Measurements from ENCODE around the gene GRM7.

GRM7 gene

GRCh38 chr3:7610634-7611033 lies 749.7 kb downstream of the GRM7 start:
- no peak for DNase-seq

GRCh38 chr3:7615043-7615442 lies 754.1 kb downstream of the GRM7 start:
- no peak for DNase-seq

DNA sequence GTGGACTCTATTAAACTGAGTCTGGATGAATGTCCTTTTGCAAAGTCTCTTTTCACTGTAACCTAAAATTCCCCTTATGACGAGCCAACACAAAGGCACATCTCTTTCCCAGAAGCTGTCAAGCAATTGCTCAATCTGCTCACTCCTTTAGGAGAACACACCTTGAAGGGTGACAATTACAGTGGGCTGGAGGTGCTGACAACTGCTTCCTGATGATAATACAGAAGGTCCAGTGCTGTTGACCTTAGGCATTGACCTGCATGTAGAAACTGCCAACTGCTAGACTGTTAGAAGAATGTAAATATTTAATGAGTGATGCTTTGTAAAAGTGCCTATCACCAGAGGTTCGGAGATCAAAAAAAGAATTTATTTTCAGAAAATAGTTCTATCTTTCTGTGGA lies 757.7 kb downstream of the GRM7 start:
- DNase-seq: no peak

DNA sequence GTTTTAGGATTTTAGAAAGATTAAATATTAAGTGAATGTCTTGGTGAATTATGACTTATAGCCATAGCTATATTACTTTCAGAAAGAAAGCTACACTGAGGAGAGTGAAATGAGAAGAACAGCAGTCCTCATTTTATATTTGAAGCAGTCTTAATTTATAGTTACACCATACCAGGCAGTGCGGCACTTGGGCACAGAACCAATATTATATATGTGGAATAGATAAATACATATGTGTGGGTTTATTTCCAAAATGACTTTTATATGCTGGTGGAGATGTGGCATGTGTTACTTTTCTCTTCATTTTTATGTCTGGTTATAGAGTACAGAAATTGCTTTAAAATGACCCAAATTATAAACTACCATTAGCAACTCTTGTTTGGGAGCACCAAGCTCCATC lies 759.5 kb downstream of the GRM7 start:
- no peak for DNase-seq

GRCh38 chr3:7621046-7621630 lies 760.2 kb downstream of the GRM7 start:
- DNase-seq: no peak

GRCh38 chr3:7621651-7622050 lies 760.7 kb downstream of the GRM7 start:
- DNase-seq: no peak

DNA sequence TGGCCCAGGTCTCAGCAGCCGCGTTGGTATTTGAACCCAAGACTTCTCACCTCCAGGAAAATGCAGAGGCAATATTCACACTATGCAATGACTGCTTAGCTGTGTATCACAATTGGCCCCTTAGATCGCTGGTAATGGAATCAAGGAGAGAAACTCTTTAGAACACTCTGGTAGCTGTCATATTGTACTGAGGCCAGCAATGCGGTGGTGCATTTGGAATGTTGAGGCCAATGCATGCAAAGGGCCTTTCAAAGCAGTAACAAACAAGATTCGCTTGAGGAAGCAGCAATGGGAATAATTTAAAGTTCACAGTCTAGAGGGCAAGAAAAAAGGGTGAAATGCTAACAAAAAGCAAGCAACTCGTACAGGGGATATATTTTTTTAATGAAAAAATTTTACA lies 764.1 kb downstream of the GRM7 start:
- DNase-seq: no peak

GRCh38 chr3:7630351-7630911 lies 769.5 kb downstream of the GRM7 start:
- no peak for DNase-seq

- DNase-seq: no peak
These were observed 770.0 kb downstream of the GRM7 start for GRCh38 chr3:7630925-7631324.

DNA sequence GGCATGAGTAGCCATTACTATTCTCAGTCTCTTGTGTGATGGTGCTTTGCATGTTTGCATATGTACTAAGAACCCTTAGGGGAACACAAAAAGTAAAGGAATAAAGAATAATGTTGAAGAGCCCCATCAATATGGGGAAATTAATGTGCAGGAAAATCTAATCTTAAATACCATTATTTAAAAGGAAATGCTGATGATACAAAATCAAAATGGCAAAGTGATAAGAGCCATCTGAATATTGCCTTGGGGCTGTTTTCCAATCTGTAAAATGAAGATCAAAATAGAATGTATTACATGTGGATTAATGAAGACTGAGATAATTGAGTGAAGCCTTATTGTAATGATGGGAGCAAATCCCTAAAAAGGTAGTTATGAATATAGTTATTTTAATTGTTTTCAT lies 771.4 kb downstream of the GRM7 start:
- no peak for DNase-seq

DNA sequence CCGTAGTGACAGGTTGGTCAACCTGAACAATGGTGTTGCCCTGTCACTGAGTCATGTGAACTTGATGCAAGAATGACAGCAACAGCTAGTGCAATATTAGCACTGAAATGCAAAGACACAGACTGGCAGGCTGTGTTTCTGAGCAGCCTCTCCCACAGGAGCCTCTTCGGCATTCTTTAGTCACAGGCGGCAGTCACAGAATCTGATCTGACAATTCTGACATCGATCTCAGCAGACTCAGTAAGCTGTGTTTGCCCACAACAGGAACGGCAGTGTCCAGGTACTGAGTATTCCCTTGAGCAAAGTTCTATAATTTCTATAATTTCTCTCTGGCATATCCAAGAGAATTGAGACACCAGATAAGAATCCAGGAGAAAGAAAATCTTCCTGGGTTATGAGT lies 776.8 kb downstream of the GRM7 start:
- DNase-seq: no peak

- DNase-seq: no peak
These were observed 777.2 kb downstream of the GRM7 start for GRCh38 chr3:7638103-7638502.

DNA sequence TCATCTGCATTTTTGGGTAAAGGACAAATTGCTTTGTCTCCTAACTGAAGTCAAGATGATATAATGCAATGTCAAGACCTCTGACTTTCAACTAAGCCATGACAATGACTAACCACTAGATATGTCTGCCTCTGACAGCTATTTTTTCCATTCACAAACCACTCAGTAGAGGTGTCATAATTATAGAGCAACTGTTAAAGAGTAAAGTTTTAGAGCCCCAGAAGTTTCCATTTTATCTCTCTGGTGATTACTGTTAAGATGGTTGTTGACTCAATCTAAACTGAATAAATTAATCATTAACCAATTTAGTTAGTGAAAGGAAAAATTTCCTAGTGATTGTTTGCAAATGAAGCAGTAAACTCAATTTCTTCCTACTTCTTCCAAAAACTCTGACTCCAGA lies 779.9 kb downstream of the GRM7 start:
- no peak for DNase-seq

DNA sequence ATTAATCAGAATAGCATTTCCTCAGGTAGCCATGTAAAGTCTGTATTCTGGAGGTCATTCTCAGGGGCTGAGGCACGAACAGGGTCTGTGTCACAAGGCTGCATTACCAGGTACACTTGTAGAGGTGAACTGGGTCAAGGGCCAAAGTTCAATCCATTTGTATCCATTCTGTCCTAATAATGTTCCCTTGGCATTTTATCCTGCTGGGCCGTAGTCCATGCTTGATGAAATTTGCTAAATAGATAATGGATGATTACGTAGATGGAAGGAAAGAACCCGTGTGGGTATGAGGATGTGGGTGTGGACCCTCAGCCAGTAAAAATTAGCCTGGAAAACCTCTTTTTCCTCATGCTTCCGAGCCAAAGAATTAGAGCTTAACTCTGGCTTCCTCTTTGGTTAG lies 785.9 kb downstream of the GRM7 start:
- no peak for DNase-seq

DNA sequence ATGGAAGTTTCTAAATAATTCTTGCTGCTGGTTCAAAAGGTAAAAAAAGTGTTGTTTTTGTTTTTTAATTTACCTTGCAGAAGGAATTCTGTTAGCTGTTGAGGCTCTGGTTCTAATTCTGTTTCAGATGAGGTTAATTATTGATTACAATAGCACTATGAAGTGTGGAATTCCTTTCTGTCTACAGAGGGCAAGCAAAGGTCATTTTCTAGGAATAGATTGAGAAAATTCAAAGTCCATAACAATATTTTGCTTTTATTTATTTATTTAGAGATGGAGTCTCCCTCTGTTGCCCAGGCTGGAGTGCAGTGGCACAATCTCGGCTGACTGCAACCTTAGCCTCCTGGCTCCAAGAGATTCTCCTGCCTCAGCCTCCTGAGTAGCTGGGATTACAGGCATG lies 789.6 kb downstream of the GRM7 start:
- DNase-seq: no peak

- no peak for DNase-seq
These were observed 790.4 kb downstream of the GRM7 start for GRCh38 chr3:7651274-7651673.

- no peak for DNase-seq
These were observed 796.5 kb downstream of the GRM7 start for GRCh38 chr3:7657214-7658112.

DNA sequence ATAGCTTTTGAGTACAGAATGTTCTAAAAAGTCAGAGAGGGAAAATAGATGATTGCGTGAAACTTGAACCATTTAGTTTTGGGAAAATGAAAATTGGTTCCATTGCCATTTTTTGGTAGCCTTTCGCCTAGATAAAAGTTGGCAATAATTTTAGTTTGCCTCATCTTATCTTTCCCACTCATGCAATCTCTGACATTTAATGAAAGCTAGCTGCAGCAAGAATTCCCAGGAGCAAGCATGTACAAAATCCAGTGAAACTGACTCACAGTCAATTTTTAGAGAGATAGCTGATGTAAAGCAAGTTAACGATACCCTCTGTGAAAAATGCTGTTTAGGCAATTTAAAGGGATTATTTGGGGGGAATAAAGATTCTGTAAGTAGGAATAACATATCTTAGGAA lies 797.4 kb downstream of the GRM7 start:
- DNase-seq: no peak

DNA sequence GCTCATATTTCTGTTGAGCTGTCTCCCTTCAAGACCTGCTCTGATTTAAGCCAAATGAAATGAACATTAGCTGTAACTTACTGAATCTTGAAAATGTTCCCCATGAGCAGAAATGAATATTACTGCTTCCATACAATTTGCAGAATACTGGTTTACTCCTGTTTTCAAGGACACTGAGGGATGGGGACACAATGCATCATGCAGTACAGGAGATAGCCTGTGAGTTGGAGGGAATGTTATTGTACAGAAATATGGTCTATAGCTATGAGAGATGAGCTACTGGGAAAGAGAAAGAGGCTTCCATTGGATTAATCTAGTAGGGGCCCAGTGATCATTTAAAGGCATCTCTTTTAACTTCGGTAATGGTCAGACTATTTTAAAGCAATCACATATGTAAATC lies 798.2 kb downstream of the GRM7 start:
- no peak for DNase-seq

- no peak for DNase-seq
These were observed 802.9 kb downstream of the GRM7 start for GRCh38 chr3:7663771-7664170.

DNA sequence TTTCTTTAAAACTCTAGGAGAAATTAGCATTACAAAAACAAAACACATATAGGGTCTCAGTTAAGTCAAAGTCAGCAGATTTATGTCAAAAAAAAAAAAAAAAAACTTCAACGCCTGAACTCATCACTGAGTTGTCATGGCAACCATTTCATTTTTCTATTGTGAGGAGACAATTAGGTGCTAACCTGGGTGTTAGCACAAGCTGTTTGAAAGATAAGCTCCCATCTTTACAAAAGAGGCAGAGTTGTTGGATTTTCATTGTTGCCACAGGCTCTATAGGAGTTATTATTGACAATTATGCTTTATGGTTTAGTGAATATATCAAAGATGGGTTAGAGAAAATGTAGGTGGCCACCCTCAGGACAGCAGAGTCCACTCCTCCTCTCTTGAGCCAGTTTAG lies 806.9 kb downstream of the GRM7 start:
- no peak for DNase-seq

DNA sequence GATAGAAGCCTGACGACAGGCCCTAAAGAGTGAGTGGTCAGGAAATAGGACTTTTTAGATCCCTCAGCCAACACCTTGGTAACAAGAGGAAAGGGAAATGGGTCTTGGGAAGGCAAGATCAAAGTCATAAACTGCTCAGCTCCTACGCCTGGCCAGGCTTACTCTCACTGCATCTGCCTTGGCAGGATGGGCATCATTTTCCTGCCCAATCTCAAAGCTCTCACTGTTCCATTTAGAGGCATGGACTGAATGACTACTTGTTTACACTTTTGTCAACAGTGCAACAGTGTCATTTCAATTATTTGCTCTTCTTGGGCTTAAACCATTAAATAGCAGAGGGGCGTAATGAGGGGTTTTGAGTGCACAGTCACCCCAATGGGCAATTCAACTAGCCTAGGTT lies 808.7 kb downstream of the GRM7 start:
- no peak for DNase-seq

DNA sequence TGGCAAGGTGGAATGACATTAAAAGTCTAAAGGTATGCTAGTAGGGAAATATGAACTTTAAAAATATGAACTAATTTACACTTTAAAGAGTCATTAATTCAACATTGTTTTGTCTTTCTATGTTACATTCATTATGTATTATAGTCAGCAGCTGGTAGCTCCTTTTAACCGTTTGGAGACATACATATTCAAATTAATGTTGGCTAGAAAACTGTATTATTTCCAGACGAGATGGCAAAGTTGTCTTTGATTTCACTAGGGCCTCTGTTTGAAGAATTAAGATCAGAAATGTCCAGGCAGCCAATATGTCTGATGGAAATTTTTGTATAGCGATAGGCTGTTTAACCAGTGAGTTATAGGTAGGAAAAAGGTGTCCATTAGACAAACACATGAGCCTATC lies 817.6 kb downstream of the GRM7 start:
- no peak for DNase-seq

DNA sequence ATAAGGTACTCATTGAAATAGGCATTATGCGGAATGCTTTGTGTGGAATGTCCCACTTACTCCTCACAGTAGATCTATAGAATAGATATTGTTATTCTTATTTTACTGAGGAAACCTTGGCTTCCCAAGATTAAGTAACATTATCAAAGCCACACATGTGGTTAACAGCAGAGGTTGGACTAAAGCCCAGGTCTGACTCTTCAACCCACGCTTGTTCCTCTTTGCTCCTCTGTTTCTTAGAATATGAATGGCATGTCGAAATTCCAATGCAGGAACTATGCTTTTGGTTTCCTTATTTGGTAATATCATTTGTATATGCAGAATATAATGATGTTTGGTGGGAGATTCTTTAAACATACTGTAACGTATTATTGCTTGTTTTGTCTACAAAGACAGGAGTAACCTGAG lies 821.9 kb downstream of the GRM7 start:
- no peak for DNase-seq

GRCh38 chr3:7683426-7683825 lies 822.5 kb downstream of the GRM7 start:
- no peak for DNase-seq
